Gastrocnemius medialis (tissue), 4 donors: ENCODE measurements around the gene ASIC3. TPM values are rescaled to one million over a fixed set of nuclear protein-coding genes. Genes with fewer than 3 reads are reported as not detected.

Experiments
- ATAC-seq, 2 donors: fragments of 150-250 bp; one replicate each; pipeline ENCODE4 v1.9.1; 2016
- DNase-seq, 2 donors: peaks; one replicate each; pipeline ENCODE4 v3.0.0-alpha.2; 2019
- H3K27ac ChIP-seq, 4 donors: fragments of 200-600 bp; sonication (generic); 1 replicate in 1 of 4; 2 replicates in 3 of 4; pipeline ENCODE4 v1.5.1; 2016 to 2018; ENCODE audit warnings: mild to moderate bottlenecking in 2 of 4, moderate library complexity in 1 of 4
- H3K27me3 ChIP-seq, 3 donors: fragments of 200-600 bp; sonication (generic) in 2 of 3; 1 replicate in 1 of 3; 2 replicates in 2 of 3; pipeline versions ENCODE4 v1.5.1 to v1.6.0; 2016 to 2019; ENCODE audit warnings: mild to moderate bottlenecking in 1 of 3, moderate library complexity in 1 of 3
- H3K36me3 ChIP-seq, 2 donors: fragments of 200-600 bp; sonication (generic) in 1 of 2; one replicate each; pipeline ENCODE4 v1.5.1; 2017 to 2018
- H3K4me1 ChIP-seq, 2 donors: fragments of 200-600 bp; sonication (generic) in 1 of 2; one replicate each; pipeline ENCODE4 v1.5.1; 2016 to 2017; ENCODE audit warnings: mild to moderate bottlenecking in 2 of 2
- H3K4me3 ChIP-seq, 4 donors: fragments of 200-600 bp; sonication (generic) in 3 of 4; 1 replicate in 1 of 4; 2 replicates in 3 of 4; pipeline ENCODE4 v1.5.1; 2016 to 2019; ENCODE audit warnings: mild to moderate bottlenecking in 2 of 4
- H3K9me3 ChIP-seq, 3 donors: fragments of 200-600 bp; sonication (generic) in 2 of 3; 1 replicate in 1 of 3; 2 replicates in 2 of 3; pipeline ENCODE4 v1.5.1; 2016 to 2019
- POLR2A ChIP-seq, 2 donors: fragments of 450-650 bp; IDR thresholded peaks; one replicate each; pipeline ENCODE4 v1.6.1; 2017; ENCODE audit warnings: antibody characterized with exemption in 2 of 2, mild to moderate bottlenecking in 2 of 2, moderate library complexity in 2 of 2
- in situ Hi-C, 4 donors: fragments of 200-750 bp; cut with MboI; loops; one replicate each; pipeline versions ENCODE4 v1.15.0 to v1.8.0; 2017; ENCODE audit warnings: low sequenced_read_pairs in 4 of 4
- intact Hi-C: fragments of 100-400 bp; cut with DNase I; formaldehyde crosslinking; loops from one replicate; pipeline ENCODE4 v1.15.1; 2023; ENCODE audit warnings: low total_unique reads
- total RNA-seq, 4 donors: library from RNA; depleted of rRNA; stranded (reverse); fragments of >200 nt; gene quantifications; one replicate each; pipeline versions ENCODE4 v1.1.0 to v1.2.3, GENCODE V29; 2016
- TF ChIP-seq, protein P1 (sequence below), 5 experiments: fragments of 450-650 bp in 3 of 5; fragments of 200-600 bp in 2 of 5; sonication (generic) in 2 of 5; IDR thresholded peaks in 4 of 5; conservative IDR thresholded peaks in 1 of 5; 1 replicate in 4 of 5; 2 replicates in 1 of 5; pipeline ENCODE4 v1.5.1; 2016 to 2019; ENCODE audit warnings: antibody characterized with exemption in 5 of 5, mild to moderate bottlenecking in 3 of 5, moderate library complexity in 3 of 5

ASIC3 gene
- total RNA-seq, 4 donors from 2014 or later, result 0.72 to 11.0 (median 2.5) TPM

DNA sequence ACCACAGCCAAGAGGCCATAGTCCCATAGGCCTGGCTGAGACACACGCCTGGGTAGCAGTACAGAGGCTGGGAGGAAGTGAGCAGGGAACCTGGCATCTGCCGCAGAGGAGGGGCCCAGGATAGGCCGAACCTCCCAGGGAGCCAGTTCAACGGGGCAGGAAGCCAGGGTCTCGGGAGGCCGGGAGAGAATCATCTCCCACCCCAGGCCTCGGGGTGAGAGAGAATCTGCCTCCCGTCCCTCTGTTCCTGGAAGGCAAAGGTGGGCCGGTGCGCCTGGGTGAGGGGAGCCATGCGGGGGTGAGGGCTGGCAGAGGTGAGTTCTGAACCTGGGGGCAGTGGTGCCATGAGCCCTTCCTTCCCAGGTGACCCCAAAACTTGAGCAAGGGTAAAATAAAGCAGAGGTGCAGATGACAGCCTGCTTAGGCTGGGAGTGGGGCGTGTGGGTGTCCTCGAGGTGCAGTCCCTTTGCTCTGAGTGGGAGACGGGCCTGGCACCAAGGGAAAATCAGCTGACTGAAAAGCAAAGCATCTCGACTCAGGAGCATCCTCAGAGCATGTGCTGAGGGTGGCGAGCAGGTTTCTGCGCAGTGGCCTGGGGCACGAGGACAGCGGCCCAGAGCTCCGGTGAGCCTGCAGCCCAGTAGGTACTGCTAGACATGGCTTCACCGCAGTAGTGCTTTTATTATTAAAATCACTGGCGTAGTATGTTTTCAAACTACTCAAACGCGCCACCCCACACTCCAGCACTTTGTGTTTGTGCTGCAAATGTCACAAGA is 53.5 kb downstream of the ASIC3 start:
- Histone ChIP-seq H3K4me3 (no peak overlapping the region), H3K27me3 (no peaks in the 10 kb centered on the region), H3K4me1 (peaks cover 0 to 13% of the 10 kb centered on the region in 2 donors), H3K27ac (no peak overlapping the region), H3K36me3 (no peaks in the 10 kb centered on the region), H3K9me3 (no peaks in the 10 kb centered on the region)
- TF ChIP-seq, protein P1, sequence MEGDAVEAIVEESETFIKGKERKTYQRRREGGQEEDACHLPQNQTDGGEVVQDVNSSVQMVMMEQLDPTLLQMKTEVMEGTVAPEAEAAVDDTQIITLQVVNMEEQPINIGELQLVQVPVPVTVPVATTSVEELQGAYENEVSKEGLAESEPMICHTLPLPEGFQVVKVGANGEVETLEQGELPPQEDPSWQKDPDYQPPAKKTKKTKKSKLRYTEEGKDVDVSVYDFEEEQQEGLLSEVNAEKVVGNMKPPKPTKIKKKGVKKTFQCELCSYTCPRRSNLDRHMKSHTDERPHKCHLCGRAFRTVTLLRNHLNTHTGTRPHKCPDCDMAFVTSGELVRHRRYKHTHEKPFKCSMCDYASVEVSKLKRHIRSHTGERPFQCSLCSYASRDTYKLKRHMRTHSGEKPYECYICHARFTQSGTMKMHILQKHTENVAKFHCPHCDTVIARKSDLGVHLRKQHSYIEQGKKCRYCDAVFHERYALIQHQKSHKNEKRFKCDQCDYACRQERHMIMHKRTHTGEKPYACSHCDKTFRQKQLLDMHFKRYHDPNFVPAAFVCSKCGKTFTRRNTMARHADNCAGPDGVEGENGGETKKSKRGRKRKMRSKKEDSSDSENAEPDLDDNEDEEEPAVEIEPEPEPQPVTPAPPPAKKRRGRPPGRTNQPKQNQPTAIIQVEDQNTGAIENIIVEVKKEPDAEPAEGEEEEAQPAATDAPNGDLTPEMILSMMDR (IDR thresholded peaks at IDR 0.05 in 4 of 5, conservative IDR thresholded peaks at IDR 0.05 in 1 of 5), result no peak
- no peak for TF ChIP-seq POLR2A (IDR thresholded peaks at IDR 0.05)
- in situ Hi-C loops, result loop anchor here in 3 of 4 donors (10.0 kb wide), 3 partner anchors 57 to 77 kb away; partner anchors contain the start of genes ABCB8 (in 1 of the 3), ASIC3 (in 1 of the 3) and ATG9B (in 1 of the 3)
- no peak for DNase-seq
- intact Hi-C loops, result no loop called here
- ATAC-seq, result no peak

Other genes starting within 250 kb of the ASIC3 start
- gene TMEM176B, start 248.2 kb upstream of the ASIC3 start, total RNA-seq, result 1 to 10 TPM; 5.8 to 9.6 (median 7.6) TPM
- 10 to 100 TPM in 1 of 4 donors, 1 to 10 TPM in 3; 5.2 to 12.9 (median 8.9) TPM for gene TMEM176A, start 247.8 kb upstream of the ASIC3 start, total RNA-seq
- 1 to 10 TPM in 1 of 4 donors, not detected in 3; 1.6 TPM for gene AOC1, start 196.0 kb upstream of the ASIC3 start, total RNA-seq
- under 1 TPM in 3 of 4 donors, not detected in 1; 0.19 to 1.00 (median 0.46) TPM for gene KCNH2, start 70.2 kb upstream of the ASIC3 start, total RNA-seq
- gene NOS3, start 57.5 kb upstream of the ASIC3 start, total RNA-seq, result 10 to 100 TPM in 1 of 4 donors, 1 to 10 TPM in 3; 1.4 to 10.8 (median 4.2) TPM
- under 1 TPM in 1 of 4 donors, not detected in 3; 0.31 TPM for gene ATG9B, start 24.0 kb upstream of the ASIC3 start, total RNA-seq
- gene ABCB8, start 20.1 kb upstream of the ASIC3 start, total RNA-seq, result 10 to 100 TPM; 10.4 to 25.7 (median 16.2) TPM
- gene CDK5, start 9.4 kb downstream of the ASIC3 start, total RNA-seq, result 10 to 100 TPM in 1 of 4 donors, 1 to 10 TPM in 3; 3.7 to 10.7 (median 5.9) TPM
- 10 to 100 TPM; 27.5 to 39.6 (median 33.0) TPM for gene SLC4A2, start 11.1 kb downstream of the ASIC3 start, total RNA-seq
- 100 to 1,000 TPM; 108 to 181 (median 141) TPM for gene FASTK, start 32.3 kb downstream of the ASIC3 start, total RNA-seq
- 100 to 1,000 TPM in 2 of 4 donors, 10 to 100 TPM in 2; 55.5 to 137 (median 97.4) TPM for gene TMUB1, start 35.0 kb downstream of the ASIC3 start, total RNA-seq
- 10 to 100 TPM; 31.1 to 65.3 (median 36.3) TPM for gene AGAP3, start 37.9 kb downstream of the ASIC3 start, total RNA-seq
- gene GBX1, start 119.2 kb downstream of the ASIC3 start, total RNA-seq, result under 1 TPM in 1 of 4 donors, not detected in 3; 0.58 TPM
- gene ASB10, start 138.7 kb downstream of the ASIC3 start, total RNA-seq, result 10 to 100 TPM; 17.1 to 24.8 (median 21.6) TPM
- not detected for gene H2BK1, start 162.0 kb downstream of the ASIC3 start, total RNA-seq
- 100 to 1,000 TPM in 1 of 4 donors, 10 to 100 TPM in 3; 73.3 to 119 (median 96.3) TPM for gene ABCF2, start 178.7 kb downstream of the ASIC3 start, total RNA-seq
- 10 to 100 TPM; 11.1 to 16.1 (median 14.1) TPM for gene CHPF2, start 184.0 kb downstream of the ASIC3 start, total RNA-seq
- 100 to 1,000 TPM in 1 of 4 donors, 10 to 100 TPM in 3; 41.8 to 103 (median 75.4) TPM for gene SMARCD3, start 200.2 kb downstream of the ASIC3 start, total RNA-seq